Measurements from ENCODE around the gene NOL3. TPM values are rescaled to one million over a fixed set of nuclear protein-coding genes. Genes with fewer than 3 reads are reported as not detected.

Gene NOL3
- total RNA-seq, 1 experiment from 2014 or later = 5.6 TPM

DNA sequence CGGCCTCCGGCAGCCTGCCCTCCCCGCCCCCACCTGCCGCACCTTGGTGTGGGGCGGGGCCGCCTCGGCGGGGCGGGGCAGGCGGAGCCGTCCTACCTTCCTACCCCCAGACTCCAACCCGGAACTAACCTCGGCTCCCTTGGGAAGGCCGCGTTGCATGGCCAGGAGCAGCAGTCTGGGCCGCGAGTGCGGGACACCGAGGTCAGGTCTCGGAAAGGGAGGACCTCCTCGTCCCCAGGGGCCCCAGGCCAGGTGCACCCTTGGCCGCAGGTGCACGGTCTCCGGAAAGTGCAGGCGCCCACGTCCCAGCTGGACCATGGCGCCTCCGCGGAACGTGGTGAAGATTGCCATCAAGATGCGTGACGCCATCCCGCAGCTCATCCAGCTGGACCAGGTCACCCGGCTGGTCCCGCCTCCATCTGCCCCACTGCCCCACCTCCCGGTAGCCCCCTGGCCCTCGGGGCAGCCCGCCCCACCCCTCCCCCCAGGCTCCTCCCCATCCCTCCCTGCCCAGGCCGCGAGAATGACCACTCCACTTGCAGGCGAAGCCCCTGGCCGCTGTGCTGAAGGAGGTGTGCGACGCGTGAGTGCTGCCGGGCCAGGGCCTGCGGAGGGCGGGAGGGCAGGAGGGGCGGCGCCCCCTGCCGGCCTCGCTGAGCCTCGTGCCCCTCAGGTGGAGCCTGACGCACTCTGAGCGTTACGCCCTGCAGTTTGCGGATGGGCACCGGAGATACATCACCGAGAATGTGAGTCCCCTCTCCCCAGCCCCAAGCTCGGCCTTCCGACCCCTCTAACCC lies 28.9 kb downstream of the NOL3 start, which contains the start of gene ELMO3:
Gene ELMO3 (plus strand): TSS at position 121 of the 797 bp plus-strand sequence. CDS start 196 bp downstream, at position 317.
- no peak within 1 kb of the TSS for H3K27ac ChIP-seq (ENCODE audit: insufficient read length, low read depth, low read length)
- H3K4me2 ChIP-seq (ENCODE audit: insufficient read depth, insufficient read length, low read length) = peak within 1 kb of the TSS; percentile 47
- H4K5ac ChIP-seq (ENCODE audit: insufficient read length, low read depth, low read length) = no peak within 1 kb of the TSS
- no peak within 1 kb of the TSS for H2BK120ac ChIP-seq (ENCODE audit: low read depth, low read length, poor library complexity, severe bottlenecking)
- no peak within 1 kb of the TSS for H3K4ac ChIP-seq (ENCODE audit: low read depth, low read length)
- H3K4me1 ChIP-seq (ENCODE audit: insufficient read depth, low read length) = no peaks in the 10 kb centered on the region
- H3K56ac ChIP-seq (ENCODE audit: insufficient read length, low read depth, low read length) = no peak within 1 kb of the TSS
- TF ChIP-seq, protein P1, sequence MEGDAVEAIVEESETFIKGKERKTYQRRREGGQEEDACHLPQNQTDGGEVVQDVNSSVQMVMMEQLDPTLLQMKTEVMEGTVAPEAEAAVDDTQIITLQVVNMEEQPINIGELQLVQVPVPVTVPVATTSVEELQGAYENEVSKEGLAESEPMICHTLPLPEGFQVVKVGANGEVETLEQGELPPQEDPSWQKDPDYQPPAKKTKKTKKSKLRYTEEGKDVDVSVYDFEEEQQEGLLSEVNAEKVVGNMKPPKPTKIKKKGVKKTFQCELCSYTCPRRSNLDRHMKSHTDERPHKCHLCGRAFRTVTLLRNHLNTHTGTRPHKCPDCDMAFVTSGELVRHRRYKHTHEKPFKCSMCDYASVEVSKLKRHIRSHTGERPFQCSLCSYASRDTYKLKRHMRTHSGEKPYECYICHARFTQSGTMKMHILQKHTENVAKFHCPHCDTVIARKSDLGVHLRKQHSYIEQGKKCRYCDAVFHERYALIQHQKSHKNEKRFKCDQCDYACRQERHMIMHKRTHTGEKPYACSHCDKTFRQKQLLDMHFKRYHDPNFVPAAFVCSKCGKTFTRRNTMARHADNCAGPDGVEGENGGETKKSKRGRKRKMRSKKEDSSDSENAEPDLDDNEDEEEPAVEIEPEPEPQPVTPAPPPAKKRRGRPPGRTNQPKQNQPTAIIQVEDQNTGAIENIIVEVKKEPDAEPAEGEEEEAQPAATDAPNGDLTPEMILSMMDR (conservative IDR thresholded peaks at IDR 0.05) = peak; percentile 73
- no peaks in the 10 kb centered on the region for H3K9me3 Mint-ChIP-seq
- 0 out of 2 replicates have a peak, but pooled peaks cover 2% of the 10 kb centered on the region for H3K27me3 Mint-ChIP-seq (ENCODE audit: low read depth)
- H4K20me1 ChIP-seq (ENCODE audit: control insufficient read depth, insufficient read depth, insufficient read length) = no peaks in the 10 kb centered on the region
- H3K36me3 Mint-ChIP-seq (ENCODE audit: insufficient read depth in 1 of 3, low read depth in 3 of 3) = peaks cover 30 to 68% (median 44%) of the 10 kb centered on the region in 3 experiments
- no peaks in the 10 kb centered on the region for H3K27me3 ChIP-seq (ENCODE audit: insufficient read depth, low read length)
- H3K18ac ChIP-seq (ENCODE audit: insufficient read length, low read depth, low read length) = no peak within 1 kb of the TSS
- H3K27ac Mint-ChIP-seq = peak within 1 kb of the TSS; percentile 68 to 94 (median 70); a peak in 5 of 7 replicates
- H3K23ac ChIP-seq (ENCODE audit: insufficient read length, low read depth, low read length) = no peak within 1 kb of the TSS
- no peaks in the 10 kb centered on the region for H3K9me3 ChIP-seq (ENCODE audit: control insufficient read depth, low read depth, low read length)
- no peak within 1 kb of the TSS for H2BK5ac ChIP-seq (ENCODE audit: insufficient read length, low read length)
- peaks cover 7 to 12% of the 10 kb centered on the region in 2 experiments for H3K4me1 Mint-ChIP-seq
- no peak within 1 kb of the TSS for H4K91ac ChIP-seq (ENCODE audit: insufficient read length, low read depth, low read length)
- H3K23me2 ChIP-seq (ENCODE audit: insufficient read length, low read depth, low read length, poor library complexity, severe bottlenecking) = no peaks in the 10 kb centered on the region
- no peaks in the 10 kb centered on the region for H3K79me2 ChIP-seq (ENCODE audit: insufficient read depth, low read length)
- no peak within 1 kb of the TSS for H2AK5ac ChIP-seq (ENCODE audit: insufficient read length, low read length)
- WGBS (ENCODE audit: extremely low coverage, insufficient read length, low lambda C conversion rate) = no CpG with 5 or more reads among the region's 61 CpGs
- no peak within 1 kb of the TSS for H2AFZ ChIP-seq (ENCODE audit: low read length)
- H3K4me3 Mint-ChIP-seq = peak within 1 kb of the TSS; percentile 71 to 80
- no peak within 1 kb of the TSS for H3T11ph ChIP-seq (ENCODE audit: low read length)
- H3K14ac ChIP-seq (ENCODE audit: insufficient read depth, low read length) = no peak within 1 kb of the TSS
- no peak within 1 kb of the TSS for H2BK15ac ChIP-seq (ENCODE audit: low read depth, low read length)
- no peak within 1 kb of the TSS for H3K9ac ChIP-seq (ENCODE audit: extremely low read depth, insufficient read length, low read length)
- H2BK12ac ChIP-seq (ENCODE audit: insufficient read length, low read depth, low read length) = no peak within 1 kb of the TSS
- H4K8ac ChIP-seq (replicated peaks; ENCODE audit: insufficient read length, low read depth, low read length) = no peak within 1 kb of the TSS
- no peak within 1 kb of the TSS for H2BK20ac ChIP-seq (ENCODE audit: low read depth, low read length, poor library complexity, severe bottlenecking)
- DNase-seq = peak; percentile 92
- H3K79me1 ChIP-seq (ENCODE audit: insufficient read depth, low read depth, low read length, poor library complexity, severe bottlenecking) = no peaks in the 10 kb centered on the region
